GM23338 (cell line): ENCODE results near the gene ABCC1. TPM values are rescaled to one million over a fixed set of nuclear protein-coding genes. Genes with fewer than 3 reads are reported as not detected.

Source experiments
- ATAC-seq: fragments of 200-7000 bp; cut with Tn5 transposase; 3 replicates; pipeline ENCODE4 v1.9.1; 2020
- DNase-seq: peaks from one replicate; pipeline ENCODE4 v3.0.0-alpha.2; 2015; ENCODE audit warnings: low spot score
- H2AFZ ChIP-seq: fragments of 200-600 bp; sonication (generic); 2 replicates; pipeline ENCODE4 v1.8.0; 2016; ENCODE audit warnings: antibody characterized with exemption, mild to moderate bottlenecking, moderate library complexity
- H3F3A ChIP-seq: fragments of 200-600 bp; sonication (generic); replicated peaks from 2 replicates; pipeline ENCODE4 v1.8.0; 2017; ENCODE audit warnings: antibody characterized with exemption, mixed run types, low read depth
- H3K27ac ChIP-seq: fragments of 200-600 bp; sonication (generic); 2 replicates; pipeline ENCODE4 v1.6.1; 2016; ENCODE audit warnings: low read depth
- H3K27me3 ChIP-seq: fragments of 200-600 bp; sonication (generic); 2 replicates; pipeline ENCODE4 v1.8.0; 2016; ENCODE audit warnings: mild to moderate bottlenecking, mixed run types, moderate library complexity; ENCODE audit not compliant: insufficient read depth
- H3K36me3 ChIP-seq: fragments of 200-600 bp; sonication (generic); 2 replicates; pipeline ENCODE4 v1.8.0; 2016; ENCODE audit warnings: mild to moderate bottlenecking; ENCODE audit not compliant: insufficient read depth
- H3K4me1 ChIP-seq: fragments of 200-600 bp; sonication (generic); 2 replicates; pipeline ENCODE4 v1.8.0; 2016; ENCODE audit warnings: mild to moderate bottlenecking, moderate library complexity; ENCODE audit not compliant: insufficient read depth
- H3K4me2 ChIP-seq: fragments of 200-600 bp; sonication (generic); 2 replicates; pipeline ENCODE4 v1.7.1; 2017; ENCODE audit warnings: mixed run types
- H3K4me3 ChIP-seq: fragments of 200-600 bp; sonication (generic); 2 replicates; pipeline ENCODE4 v1.6.1; 2016; ENCODE audit warnings: mixed run types
- H3K79me2 ChIP-seq: fragments of 200-600 bp; sonication (generic); replicated peaks from 2 replicates; pipeline ENCODE4 v1.8.0; 2017; ENCODE audit warnings: mild to moderate bottlenecking; ENCODE audit not compliant: insufficient read depth
- H3K9me2 ChIP-seq: fragments of 200-600 bp; sonication (generic); 2 replicates; pipeline ENCODE4 v1.8.0; 2017; ENCODE audit not compliant: insufficient read depth
- H4K20me1 ChIP-seq: fragments of 200-600 bp; sonication (generic); replicated peaks from 2 replicates; pipeline ENCODE4 v1.8.0; 2017; ENCODE audit warnings: mild to moderate bottlenecking; ENCODE audit not compliant: insufficient read depth
- H3K27ac Mint-ChIP-seq: 2 replicates; pipeline ENCODE4 v1.8.0; 2020; ENCODE audit warnings: inconsistent platforms, mild to moderate bottlenecking, moderate library complexity, mixed read lengths
- H3K27me3 Mint-ChIP-seq: 3 replicates; pipeline ENCODE4 v1.8.0; 2022; ENCODE audit warnings: low read depth, mild to moderate bottlenecking, moderate library complexity, mixed read lengths, inconsistent platforms; ENCODE audit not compliant: insufficient read depth, poor library complexity
- H3K36me3 Mint-ChIP-seq: 3 replicates; pipeline ENCODE4 v1.8.0; 2021; ENCODE audit warnings: low read depth, mild to moderate bottlenecking, inconsistent platforms, moderate library complexity, mixed read lengths
- H3K4me1 Mint-ChIP-seq: 3 replicates; pipeline ENCODE4 v1.8.0; 2020; ENCODE audit warnings: mild to moderate bottlenecking, inconsistent platforms, mixed read lengths
- H3K4me3 Mint-ChIP-seq: 3 replicates; pipeline ENCODE4 v1.8.0; 2021; ENCODE audit warnings: moderate library complexity, mild to moderate bottlenecking, inconsistent platforms, mixed read lengths
- H3K9me3 Mint-ChIP-seq: 3 replicates; pipeline ENCODE4 v1.8.0; 2020; ENCODE audit warnings: moderate library complexity, mild to moderate bottlenecking, inconsistent platforms, mixed read lengths
- CREB1 ChIP-seq: fragments of 250-450 bp; sonication (Bioruptor Pico); IDR thresholded peaks from 2 replicates; pipeline ENCODE4 v1.5.0; 2020; ENCODE audit warnings: low read depth, mild to moderate bottlenecking, moderate library complexity
- EZH2 ChIP-seq: fragments of 200-600 bp; sonication (generic); IDR thresholded peaks from one replicate; pipeline ENCODE4 v1.8.0; 2017; ENCODE audit warnings: antibody characterized with exemption, mild to moderate bottlenecking, low read depth; ENCODE audit not compliant: unreplicated experiment
- EZH2phosphoT487 ChIP-seq: fragments of 200-600 bp; sonication (generic); IDR thresholded peaks from one replicate; pipeline ENCODE4 v1.8.1; 2018; ENCODE audit warnings: antibody characterized with exemption; ENCODE audit not compliant: unreplicated experiment
- JUNB ChIP-seq: IDR thresholded peaks from one replicate; pipeline ENCODE4 v1.6.1; 2016; ENCODE audit warnings: antibody characterized with exemption; ENCODE audit not compliant: unreplicated experiment
- NANOG ChIP-seq: IDR thresholded peaks from 2 replicates; pipeline ENCODE4 v1.6.1; 2016; ENCODE audit warnings: antibody characterized with exemption, borderline replicate concordance
- POLR2AphosphoS5 ChIP-seq: IDR thresholded peaks from 2 replicates; pipeline ENCODE4 v1.6.1; 2016; ENCODE audit warnings: antibody characterized with exemption, low read depth
- STAT1 ChIP-seq: IDR thresholded peaks from one replicate; pipeline ENCODE4 v1.6.1; 2016; ENCODE audit warnings: antibody characterized with exemption; ENCODE audit not compliant: unreplicated experiment
- ZNF114 ChIP-seq: fragments of 250-450 bp; sonication (Bioruptor Pico); IDR thresholded peaks from 2 replicates; pipeline ENCODE4 v1.5.0; 2020; ENCODE audit warnings: mild to moderate bottlenecking, moderate library complexity
- ZNF331 ChIP-seq: fragments of 250-450 bp; sonication (Bioruptor Pico); IDR thresholded peaks from 2 replicates; pipeline ENCODE4 v1.5.0; 2020; ENCODE audit warnings: low read depth, mild to moderate bottlenecking, moderate library complexity
- polyA plus RNA-seq: library from polyadenylated mRNA; unstranded; fragments of >200 nt; fragmentation: Nextera tagmentation; extraction: Ambion mirVana; gene quantifications from 2 replicates; pipeline ENCODE4 v1.2.1, GENCODE V29; 2016
- total RNA-seq: library from RNA; depleted of rRNA; stranded (reverse); fragments of >200 nt; shearing (Covaris generic); gene quantifications from 2 replicates; pipeline ENCODE4 v1.2.3, GENCODE V29; 2014
- TF ChIP-seq, protein P1 (sequence below): fragments of 250-450 bp; sonication (Bioruptor Pico); IDR thresholded peaks from 2 replicates; pipeline ENCODE4 v1.5.0; 2020; ENCODE audit warnings: mild to moderate bottlenecking, moderate library complexity
- TF ChIP-seq, protein P2 (sequence below): IDR thresholded peaks from 2 replicates; pipeline ENCODE4 v1.6.1; 2016; ENCODE audit warnings: antibody characterized with exemption
- TF ChIP-seq, protein P3 (sequence below), 2 experiments: fragments of 200-600 bp in 1 of 2; sonication (generic) in 1 of 2; conservative IDR thresholded peaks; 2 replicates each; pipeline versions ENCODE4 v1.5.1 to v1.6.1; 2016 to 2017; ENCODE audit warnings: antibody characterized with exemption in 2 of 2, low read depth in 2 of 2, mild to moderate bottlenecking in 2 of 2, moderate library complexity in 1 of 2

ABCC1 gene
- total and polyA plus RNA-seq, 2 experiments from 2014 or later, result 11.0 to 46.6 TPM

- TF ChIP-seq, protein P1, sequence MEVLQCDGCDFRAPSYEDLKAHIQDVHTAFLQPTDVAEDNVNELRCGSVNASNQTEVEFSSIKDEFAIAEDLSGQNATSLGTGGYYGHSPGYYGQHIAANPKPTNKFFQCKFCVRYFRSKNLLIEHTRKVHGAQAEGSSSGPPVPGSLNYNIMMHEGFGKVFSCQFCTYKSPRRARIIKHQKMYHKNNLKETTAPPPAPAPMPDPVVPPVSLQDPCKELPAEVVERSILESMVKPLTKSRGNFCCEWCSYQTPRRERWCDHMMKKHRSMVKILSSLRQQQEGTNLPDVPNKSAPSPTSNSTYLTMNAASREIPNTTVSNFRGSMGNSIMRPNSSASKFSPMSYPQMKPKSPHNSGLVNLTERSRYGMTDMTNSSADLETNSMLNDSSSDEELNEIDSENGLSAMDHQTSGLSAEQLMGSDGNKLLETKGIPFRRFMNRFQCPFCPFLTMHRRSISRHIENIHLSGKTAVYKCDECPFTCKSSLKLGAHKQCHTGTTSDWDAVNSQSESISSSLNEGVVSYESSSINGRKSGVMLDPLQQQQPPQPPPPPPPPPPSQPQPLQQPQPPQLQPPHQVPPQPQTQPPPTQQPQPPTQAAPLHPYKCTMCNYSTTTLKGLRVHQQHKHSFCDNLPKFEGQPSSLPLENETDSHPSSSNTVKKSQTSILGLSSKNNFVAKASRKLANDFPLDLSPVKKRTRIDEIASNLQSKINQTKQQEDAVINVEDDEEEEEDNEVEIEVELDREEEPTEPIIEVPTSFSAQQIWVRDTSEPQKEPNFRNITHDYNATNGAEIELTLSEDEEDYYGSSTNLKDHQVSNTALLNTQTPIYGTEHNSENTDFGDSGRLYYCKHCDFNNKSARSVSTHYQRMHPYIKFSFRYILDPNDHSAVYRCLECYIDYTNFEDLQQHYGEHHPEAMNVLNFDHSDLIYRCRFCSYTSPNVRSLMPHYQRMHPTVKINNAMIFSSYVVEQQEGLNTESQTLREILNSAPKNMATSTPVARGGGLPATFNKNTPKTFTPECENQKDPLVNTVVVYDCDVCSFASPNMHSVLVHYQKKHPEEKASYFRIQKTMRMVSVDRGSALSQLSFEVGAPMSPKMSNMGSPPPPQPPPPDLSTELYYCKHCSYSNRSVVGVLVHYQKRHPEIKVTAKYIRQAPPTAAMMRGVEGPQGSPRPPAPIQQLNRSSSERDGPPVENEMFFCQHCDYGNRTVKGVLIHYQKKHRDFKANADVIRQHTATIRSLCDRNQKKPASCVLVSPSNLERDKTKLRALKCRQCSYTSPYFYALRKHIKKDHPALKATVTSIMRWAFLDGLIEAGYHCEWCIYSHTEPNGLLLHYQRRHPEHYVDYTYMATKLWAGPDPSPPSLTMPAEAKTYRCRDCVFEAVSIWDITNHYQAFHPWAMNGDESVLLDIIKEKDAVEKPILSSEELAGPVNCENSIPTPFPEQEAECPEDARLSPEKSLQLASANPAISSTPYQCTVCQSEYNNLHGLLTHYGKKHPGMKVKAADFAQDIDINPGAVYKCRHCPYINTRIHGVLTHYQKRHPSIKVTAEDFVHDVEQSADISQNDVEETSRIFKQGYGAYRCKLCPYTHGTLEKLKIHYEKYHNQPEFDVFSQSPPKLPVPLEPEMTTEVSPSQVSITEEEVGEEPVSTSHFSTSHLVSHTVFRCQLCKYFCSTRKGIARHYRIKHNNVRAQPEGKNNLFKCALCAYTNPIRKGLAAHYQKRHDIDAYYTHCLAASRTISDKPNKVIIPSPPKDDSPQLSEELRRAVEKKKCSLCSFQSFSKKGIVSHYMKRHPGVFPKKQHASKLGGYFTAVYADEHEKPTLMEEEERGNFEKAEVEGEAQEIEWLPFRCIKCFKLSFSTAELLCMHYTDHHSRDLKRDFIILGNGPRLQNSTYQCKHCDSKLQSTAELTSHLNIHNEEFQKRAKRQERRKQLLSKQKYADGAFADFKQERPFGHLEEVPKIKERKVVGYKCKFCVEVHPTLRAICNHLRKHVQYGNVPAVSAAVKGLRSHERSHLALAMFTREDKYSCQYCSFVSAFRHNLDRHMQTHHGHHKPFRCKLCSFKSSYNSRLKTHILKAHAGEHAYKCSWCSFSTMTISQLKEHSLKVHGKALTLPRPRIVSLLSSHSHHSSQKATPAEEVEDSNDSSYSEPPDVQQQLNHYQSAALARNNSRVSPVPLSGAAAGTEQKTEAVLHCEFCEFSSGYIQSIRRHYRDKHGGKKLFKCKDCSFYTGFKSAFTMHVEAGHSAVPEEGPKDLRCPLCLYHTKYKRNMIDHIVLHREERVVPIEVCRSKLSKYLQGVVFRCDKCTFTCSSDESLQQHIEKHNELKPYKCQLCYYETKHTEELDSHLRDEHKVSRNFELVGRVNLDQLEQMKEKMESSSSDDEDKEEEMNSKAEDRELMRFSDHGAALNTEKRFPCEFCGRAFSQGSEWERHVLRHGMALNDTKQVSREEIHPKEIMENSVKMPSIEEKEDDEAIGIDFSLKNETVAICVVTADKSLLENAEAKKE (CRISPR knock-in tag), result no peak
- TF ChIP-seq ZNF114 (no peak), STAT1 (no peak), CREB1 (no peak)
Measured at GRCh38 chr16:16059160-16059559, 109.7 kb downstream of the ABCC1 start (continued).

DNA sequence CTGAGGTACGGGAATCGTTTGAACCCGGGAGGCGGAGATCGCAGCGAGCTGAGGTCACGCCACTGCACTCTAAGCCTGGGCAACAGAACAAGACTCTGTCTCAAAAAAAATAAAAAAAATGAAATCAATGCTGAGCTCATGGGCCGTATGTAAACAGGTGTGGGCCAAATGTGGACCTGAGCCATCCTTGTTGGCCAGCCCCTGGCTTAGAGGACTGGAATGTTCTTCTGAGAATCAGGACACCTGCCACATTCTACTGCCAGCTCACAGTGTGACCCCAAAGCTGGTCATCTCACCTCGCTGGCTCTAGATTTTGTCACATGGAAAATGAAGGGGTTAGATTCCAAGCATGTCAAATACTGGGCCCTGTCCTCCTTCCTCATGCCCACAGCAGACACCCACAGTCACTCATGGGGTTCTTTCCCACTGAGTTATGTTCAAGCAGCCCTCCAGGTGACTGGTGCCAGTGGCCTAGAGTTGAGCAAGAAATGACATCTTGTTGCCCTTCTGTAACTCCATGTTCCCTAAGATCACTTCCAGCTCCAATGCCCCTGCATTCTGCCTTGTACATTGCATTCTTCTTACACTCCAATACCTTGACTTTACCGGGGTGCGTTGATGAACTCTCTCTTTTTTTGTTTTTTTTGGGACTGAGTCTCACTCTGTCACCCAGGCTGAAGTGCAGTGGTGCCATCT, 110.6 kb downstream of the ABCC1 start:
- H4K20me1 ChIP-seq, result peaks cover 14% of the 10 kb centered on the region
- Mint-ChIP-seq H3K27ac (no peak overlapping the region), H3K36me3 (peaks cover 62% of the 10 kb centered on the region), H3K4me1 (no peaks in the 10 kb centered on the region), H3K9me3 (no peaks in the 10 kb centered on the region), H3K4me3 (no peak overlapping the region), H3K27me3 (peaks cover 4% of the 10 kb centered on the region)
- DNase-seq (no peak), ATAC-seq (no peak)
- H3K79me2 ChIP-seq, result no peaks in the 10 kb centered on the region; the same call in 1 of the 2 replicates
- H3K27me3 ChIP-seq, result no peaks in the 10 kb centered on the region
- H3K4me3 ChIP-seq, result no peak overlapping the region
- H2AFZ ChIP-seq, result no peak overlapping the region
- H3K36me3 ChIP-seq, result peaks cover 17% of the 10 kb centered on the region
- no peak overlapping the region for H3K27ac ChIP-seq
- H3K9me2 ChIP-seq, result no peaks in the 10 kb centered on the region
- H3F3A ChIP-seq, result no peaks in the 10 kb centered on the region
- H3K4me1 ChIP-seq, result no peaks in the 10 kb centered on the region
- H3K4me2 ChIP-seq, result no peak overlapping the region
- TF ChIP-seq NANOG, result no peak
- TF ChIP-seq POLR2AphosphoS5, result no peak
- TF ChIP-seq ZNF114, result no peak
- TF ChIP-seq CREB1, result no peak
- no peak for TF ChIP-seq ZNF331 (CRISPR knock-in tag)
- TF ChIP-seq EZH2, result no peak
- TF ChIP-seq, protein P2, sequence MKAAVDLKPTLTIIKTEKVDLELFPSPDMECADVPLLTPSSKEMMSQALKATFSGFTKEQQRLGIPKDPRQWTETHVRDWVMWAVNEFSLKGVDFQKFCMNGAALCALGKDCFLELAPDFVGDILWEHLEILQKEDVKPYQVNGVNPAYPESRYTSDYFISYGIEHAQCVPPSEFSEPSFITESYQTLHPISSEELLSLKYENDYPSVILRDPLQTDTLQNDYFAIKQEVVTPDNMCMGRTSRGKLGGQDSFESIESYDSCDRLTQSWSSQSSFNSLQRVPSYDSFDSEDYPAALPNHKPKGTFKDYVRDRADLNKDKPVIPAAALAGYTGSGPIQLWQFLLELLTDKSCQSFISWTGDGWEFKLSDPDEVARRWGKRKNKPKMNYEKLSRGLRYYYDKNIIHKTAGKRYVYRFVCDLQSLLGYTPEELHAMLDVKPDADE, result no peak
- TF ChIP-seq JUNB, result no peak
- TF ChIP-seq STAT1, result no peak
- TF ChIP-seq, protein P3, sequence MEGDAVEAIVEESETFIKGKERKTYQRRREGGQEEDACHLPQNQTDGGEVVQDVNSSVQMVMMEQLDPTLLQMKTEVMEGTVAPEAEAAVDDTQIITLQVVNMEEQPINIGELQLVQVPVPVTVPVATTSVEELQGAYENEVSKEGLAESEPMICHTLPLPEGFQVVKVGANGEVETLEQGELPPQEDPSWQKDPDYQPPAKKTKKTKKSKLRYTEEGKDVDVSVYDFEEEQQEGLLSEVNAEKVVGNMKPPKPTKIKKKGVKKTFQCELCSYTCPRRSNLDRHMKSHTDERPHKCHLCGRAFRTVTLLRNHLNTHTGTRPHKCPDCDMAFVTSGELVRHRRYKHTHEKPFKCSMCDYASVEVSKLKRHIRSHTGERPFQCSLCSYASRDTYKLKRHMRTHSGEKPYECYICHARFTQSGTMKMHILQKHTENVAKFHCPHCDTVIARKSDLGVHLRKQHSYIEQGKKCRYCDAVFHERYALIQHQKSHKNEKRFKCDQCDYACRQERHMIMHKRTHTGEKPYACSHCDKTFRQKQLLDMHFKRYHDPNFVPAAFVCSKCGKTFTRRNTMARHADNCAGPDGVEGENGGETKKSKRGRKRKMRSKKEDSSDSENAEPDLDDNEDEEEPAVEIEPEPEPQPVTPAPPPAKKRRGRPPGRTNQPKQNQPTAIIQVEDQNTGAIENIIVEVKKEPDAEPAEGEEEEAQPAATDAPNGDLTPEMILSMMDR (conservative IDR thresholded peaks at IDR 0.05; ENCODE audit: low read depth in 2 of 2), result no peak
- TF ChIP-seq EZH2phosphoT487, result no peak
